HL-60 (cell line): ENCODE results near the gene FILIP1L.

Experiments used
- GABPA ChIP-seq: IDR thresholded peaks from 2 replicates; pipeline ENCODE4 v1.6.1; 2012; ENCODE audit warnings: low read depth
- POLR2AphosphoS5 ChIP-seq: IDR thresholded peaks from 2 replicates; pipeline ENCODE4 v1.6.1; 2012; ENCODE audit warnings: low read depth
- TF ChIP-seq, protein P1 (sequence below): IDR thresholded peaks from one replicate; pipeline ENCODE4 v1.5.1; 2011; ENCODE audit warnings: low read length, control low read depth, inconsistent platforms; ENCODE audit not compliant: insufficient read depth
- TF ChIP-seq, protein P2 (sequence below): IDR thresholded peaks from 2 replicates; pipeline ENCODE4 v1.6.1; 2012; ENCODE audit warnings: low read depth; ENCODE audit not compliant: insufficient replicate concordance

DNA sequence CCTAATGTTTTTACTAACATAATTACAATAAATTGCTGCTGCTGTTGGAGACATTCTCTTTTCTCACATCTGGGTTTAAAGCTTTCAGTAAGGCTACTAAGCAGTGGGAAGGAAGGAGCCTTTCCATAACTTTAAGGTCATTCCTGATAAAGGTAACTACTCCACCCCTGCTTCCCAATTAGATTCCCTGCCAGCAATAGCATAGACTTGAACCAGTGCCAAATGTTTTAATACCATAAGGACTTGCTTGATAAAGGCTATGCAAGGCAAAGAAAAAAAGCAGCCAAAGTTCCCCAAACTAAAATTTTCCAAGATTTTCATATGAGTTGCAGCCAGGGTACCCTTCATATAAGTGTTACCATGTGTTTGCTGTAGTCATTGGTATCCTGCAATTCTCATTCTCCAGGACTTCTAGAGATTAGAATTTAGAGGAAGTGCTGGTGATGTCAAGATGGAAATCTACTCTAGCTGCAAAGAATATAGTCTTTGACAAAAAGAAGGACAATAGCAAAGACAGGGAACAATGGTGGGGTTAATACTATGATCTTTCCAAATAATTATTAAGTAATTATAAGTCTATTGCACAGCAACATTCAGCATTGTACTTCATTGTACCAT lies 106.1 kb downstream of the FILIP1L start:
- TF ChIP-seq, protein P1, sequence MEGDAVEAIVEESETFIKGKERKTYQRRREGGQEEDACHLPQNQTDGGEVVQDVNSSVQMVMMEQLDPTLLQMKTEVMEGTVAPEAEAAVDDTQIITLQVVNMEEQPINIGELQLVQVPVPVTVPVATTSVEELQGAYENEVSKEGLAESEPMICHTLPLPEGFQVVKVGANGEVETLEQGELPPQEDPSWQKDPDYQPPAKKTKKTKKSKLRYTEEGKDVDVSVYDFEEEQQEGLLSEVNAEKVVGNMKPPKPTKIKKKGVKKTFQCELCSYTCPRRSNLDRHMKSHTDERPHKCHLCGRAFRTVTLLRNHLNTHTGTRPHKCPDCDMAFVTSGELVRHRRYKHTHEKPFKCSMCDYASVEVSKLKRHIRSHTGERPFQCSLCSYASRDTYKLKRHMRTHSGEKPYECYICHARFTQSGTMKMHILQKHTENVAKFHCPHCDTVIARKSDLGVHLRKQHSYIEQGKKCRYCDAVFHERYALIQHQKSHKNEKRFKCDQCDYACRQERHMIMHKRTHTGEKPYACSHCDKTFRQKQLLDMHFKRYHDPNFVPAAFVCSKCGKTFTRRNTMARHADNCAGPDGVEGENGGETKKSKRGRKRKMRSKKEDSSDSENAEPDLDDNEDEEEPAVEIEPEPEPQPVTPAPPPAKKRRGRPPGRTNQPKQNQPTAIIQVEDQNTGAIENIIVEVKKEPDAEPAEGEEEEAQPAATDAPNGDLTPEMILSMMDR = no peak
- TF ChIP-seq POLR2AphosphoS5 = no peak
- no peak for TF ChIP-seq GABPA
- TF ChIP-seq, protein P2, sequence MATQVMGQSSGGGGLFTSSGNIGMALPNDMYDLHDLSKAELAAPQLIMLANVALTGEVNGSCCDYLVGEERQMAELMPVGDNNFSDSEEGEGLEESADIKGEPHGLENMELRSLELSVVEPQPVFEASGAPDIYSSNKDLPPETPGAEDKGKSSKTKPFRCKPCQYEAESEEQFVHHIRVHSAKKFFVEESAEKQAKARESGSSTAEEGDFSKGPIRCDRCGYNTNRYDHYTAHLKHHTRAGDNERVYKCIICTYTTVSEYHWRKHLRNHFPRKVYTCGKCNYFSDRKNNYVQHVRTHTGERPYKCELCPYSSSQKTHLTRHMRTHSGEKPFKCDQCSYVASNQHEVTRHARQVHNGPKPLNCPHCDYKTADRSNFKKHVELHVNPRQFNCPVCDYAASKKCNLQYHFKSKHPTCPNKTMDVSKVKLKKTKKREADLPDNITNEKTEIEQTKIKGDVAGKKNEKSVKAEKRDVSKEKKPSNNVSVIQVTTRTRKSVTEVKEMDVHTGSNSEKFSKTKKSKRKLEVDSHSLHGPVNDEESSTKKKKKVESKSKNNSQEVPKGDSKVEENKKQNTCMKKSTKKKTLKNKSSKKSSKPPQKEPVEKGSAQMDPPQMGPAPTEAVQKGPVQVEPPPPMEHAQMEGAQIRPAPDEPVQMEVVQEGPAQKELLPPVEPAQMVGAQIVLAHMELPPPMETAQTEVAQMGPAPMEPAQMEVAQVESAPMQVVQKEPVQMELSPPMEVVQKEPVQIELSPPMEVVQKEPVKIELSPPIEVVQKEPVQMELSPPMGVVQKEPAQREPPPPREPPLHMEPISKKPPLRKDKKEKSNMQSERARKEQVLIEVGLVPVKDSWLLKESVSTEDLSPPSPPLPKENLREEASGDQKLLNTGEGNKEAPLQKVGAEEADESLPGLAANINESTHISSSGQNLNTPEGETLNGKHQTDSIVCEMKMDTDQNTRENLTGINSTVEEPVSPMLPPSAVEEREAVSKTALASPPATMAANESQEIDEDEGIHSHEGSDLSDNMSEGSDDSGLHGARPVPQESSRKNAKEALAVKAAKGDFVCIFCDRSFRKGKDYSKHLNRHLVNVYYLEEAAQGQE = no peak
